ENCODE results near the gene KCNT1. TPM values are rescaled to one million over a fixed set of nuclear protein-coding genes. Genes with fewer than 3 reads are reported as not detected.

Gene KCNT1
- total RNA-seq, 2 donors from 2014 or later = 0.23 to 0.37 TPM

Other genes starting within 250 kb of the KCNT1 start
- 1 to 10 TPM; 2.1 to 2.6 TPM for gene PPP1R26, start 222.4 kb upstream of the KCNT1 start, total RNA-seq
- 10 to 100 TPM; 22.3 to 25.0 TPM for gene MRPS2, start 201.5 kb upstream of the KCNT1 start, total RNA-seq
- gene LCN1, start 180.7 kb upstream of the KCNT1 start, total RNA-seq = not detected
- gene OBP2A, start 156.1 kb upstream of the KCNT1 start, total RNA-seq = not detected
- not detected for gene PAEP, start 140.4 kb upstream of the KCNT1 start, total RNA-seq
- not detected for gene GLT6D1, start 62.6 kb upstream of the KCNT1 start, total RNA-seq
- gene LCN9, start 38.9 kb upstream of the KCNT1 start, total RNA-seq = not detected
- gene SOHLH1, start 2.7 kb upstream of the KCNT1 start, total RNA-seq = not detected
- gene CAMSAP1, start 205.4 kb downstream of the KCNT1 start, total RNA-seq = 10 to 100 TPM; 32.6 to 39.3 TPM

Measured in T-helper 17 cell (primary cell).